Neural crest cell (in vitro differentiated cells): Measurements from ENCODE around the gene C16orf82. TPM values are rescaled to one million over a fixed set of nuclear protein-coding genes. Genes with fewer than 3 reads are reported as not detected.
A peak's percentile ranks its signal among the peaks of the same experiment; 100 is the strongest.

ENCODE experiments used
- DNase-seq: peaks from one replicate; pipeline ENCODE4 v3.0.0; 2021; ENCODE audit warnings: low read depth, mixed read lengths, low spot score
- H3K27ac Mint-ChIP-seq: one replicate; pipeline ENCODE4 v1.8.0; 2021; ENCODE audit warnings: mild to moderate bottlenecking, mixed read lengths; ENCODE audit not compliant: unreplicated experiment
- H3K27me3 Mint-ChIP-seq: 2 replicates; pipeline ENCODE4 v1.8.0; 2021; ENCODE audit warnings: low read depth, mild to moderate bottlenecking, mixed read lengths
- H3K36me3 Mint-ChIP-seq: 2 replicates; pipeline ENCODE4 v1.8.0; 2021; ENCODE audit warnings: low read depth, mild to moderate bottlenecking, mixed read lengths
- H3K4me1 Mint-ChIP-seq: 2 replicates; pipeline ENCODE4 v1.8.0; 2021; ENCODE audit warnings: mixed read lengths
- H3K4me3 Mint-ChIP-seq: one replicate; pipeline ENCODE4 v1.8.0; 2021; ENCODE audit warnings: mild to moderate bottlenecking, mixed read lengths
- H3K9me3 Mint-ChIP-seq: 2 replicates; pipeline ENCODE4 v1.8.0; 2021; ENCODE audit warnings: mixed read lengths
- total RNA-seq: library from RNA; stranded (reverse); gene quantifications from 2 replicates; pipeline ENCODE4 v1.2.1, GENCODE V29; 2021
- TF ChIP-seq, protein P1 (sequence below): fragments of 200-600 bp; sonication (generic); conservative IDR thresholded peaks from 2 replicates; pipeline ENCODE4 v1.5.0; 2021; ENCODE audit warnings: antibody characterized with exemption, mild to moderate bottlenecking

The C16orf82 gene
- total RNA-seq, 1 donor from 2014 or later, result 1.4 TPM

DNA sequence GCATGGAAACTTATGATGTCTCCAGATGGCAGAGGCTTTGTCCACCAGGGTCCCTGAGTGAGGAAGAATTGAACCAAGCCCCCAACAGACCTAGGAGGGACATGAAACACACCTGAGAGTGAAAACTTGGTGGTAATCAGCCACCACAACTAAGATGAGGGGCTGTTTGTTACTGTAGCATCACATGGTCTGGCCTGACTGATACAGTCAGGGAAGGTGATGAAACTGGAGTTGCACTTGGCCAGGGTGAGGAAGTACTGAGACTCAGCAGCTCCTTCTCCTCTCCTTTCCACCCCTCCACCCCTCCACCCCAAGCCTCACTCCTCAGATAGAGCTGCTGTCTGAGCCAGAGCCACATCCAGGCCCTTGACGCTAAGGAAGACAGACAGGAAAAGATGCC, 37.2 kb downstream of the C16orf82 start:
- Mint-ChIP-seq H3K4me3 (no peak overlapping the region), H3K9me3 (peaks cover 2% of the 10 kb centered on the region), H3K27me3 (no peaks in the 10 kb centered on the region), H3K36me3 (no peaks in the 10 kb centered on the region), H3K27ac (no peak overlapping the region), H3K4me1 (no peaks in the 10 kb centered on the region)
- DNase-seq, result no peak
- TF ChIP-seq, protein P1, sequence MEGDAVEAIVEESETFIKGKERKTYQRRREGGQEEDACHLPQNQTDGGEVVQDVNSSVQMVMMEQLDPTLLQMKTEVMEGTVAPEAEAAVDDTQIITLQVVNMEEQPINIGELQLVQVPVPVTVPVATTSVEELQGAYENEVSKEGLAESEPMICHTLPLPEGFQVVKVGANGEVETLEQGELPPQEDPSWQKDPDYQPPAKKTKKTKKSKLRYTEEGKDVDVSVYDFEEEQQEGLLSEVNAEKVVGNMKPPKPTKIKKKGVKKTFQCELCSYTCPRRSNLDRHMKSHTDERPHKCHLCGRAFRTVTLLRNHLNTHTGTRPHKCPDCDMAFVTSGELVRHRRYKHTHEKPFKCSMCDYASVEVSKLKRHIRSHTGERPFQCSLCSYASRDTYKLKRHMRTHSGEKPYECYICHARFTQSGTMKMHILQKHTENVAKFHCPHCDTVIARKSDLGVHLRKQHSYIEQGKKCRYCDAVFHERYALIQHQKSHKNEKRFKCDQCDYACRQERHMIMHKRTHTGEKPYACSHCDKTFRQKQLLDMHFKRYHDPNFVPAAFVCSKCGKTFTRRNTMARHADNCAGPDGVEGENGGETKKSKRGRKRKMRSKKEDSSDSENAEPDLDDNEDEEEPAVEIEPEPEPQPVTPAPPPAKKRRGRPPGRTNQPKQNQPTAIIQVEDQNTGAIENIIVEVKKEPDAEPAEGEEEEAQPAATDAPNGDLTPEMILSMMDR, result no peak

DNA sequence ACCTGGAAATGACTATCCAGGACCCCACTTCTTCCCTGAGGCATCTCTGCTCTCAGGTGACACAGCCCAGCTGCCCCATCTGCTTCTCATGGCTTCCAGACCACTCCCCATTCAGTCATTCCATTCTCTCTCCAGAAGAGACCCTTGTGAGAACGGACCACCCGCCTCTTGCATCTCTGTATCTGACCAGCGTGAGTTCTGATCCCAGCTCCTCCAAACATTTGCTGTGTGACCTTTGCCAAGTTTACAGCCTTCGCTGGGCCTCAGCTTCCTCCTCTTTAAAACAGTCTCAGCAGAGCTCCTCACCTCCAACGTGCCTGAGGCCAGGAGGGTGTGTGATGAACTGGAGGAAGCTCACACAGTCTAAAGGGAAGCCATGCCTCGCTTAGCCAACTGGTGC, 39.6 kb downstream of the C16orf82 start:
- no peaks in the 10 kb centered on the region for H3K36me3 Mint-ChIP-seq
- TF ChIP-seq, protein P1, result no peak
- H3K4me3 Mint-ChIP-seq, result no peak overlapping the region
- peaks cover 6% of the 10 kb centered on the region for H3K4me1 Mint-ChIP-seq
- no peak for DNase-seq
- no peaks in the 10 kb centered on the region for H3K27me3 Mint-ChIP-seq
- no peaks in the 10 kb centered on the region for H3K9me3 Mint-ChIP-seq
- H3K27ac Mint-ChIP-seq, result no peak overlapping the region

DNA sequence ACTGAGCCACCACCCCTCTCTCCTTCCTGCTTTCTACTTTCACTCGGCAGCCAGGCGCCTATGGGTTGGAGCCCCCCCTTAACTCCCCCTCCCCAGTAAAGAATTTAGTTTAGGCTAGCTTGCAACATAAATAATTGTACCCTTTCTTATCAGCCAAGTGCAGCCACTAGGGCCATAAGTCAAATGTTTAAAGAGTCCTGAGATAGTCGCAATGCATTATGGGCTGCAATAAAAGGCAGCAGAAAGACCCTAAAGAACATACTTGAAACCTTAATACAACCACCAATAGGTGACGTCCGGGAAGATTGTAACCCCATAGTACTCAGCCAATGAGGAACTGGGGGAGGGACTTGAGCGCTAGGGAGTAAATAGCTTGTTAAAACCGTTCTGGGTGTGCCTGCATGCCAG, 40.5 kb downstream of the C16orf82 start:
- no peak for DNase-seq
- Mint-ChIP-seq H3K36me3 (no peaks in the 10 kb centered on the region), H3K27me3 (no peaks in the 10 kb centered on the region), H3K9me3 (no peaks in the 10 kb centered on the region), H3K27ac (no peak overlapping the region), H3K4me1 (peaks cover 6% of the 10 kb centered on the region), H3K4me3 (no peak overlapping the region)
- TF ChIP-seq, protein P1, result no peak

DNA sequence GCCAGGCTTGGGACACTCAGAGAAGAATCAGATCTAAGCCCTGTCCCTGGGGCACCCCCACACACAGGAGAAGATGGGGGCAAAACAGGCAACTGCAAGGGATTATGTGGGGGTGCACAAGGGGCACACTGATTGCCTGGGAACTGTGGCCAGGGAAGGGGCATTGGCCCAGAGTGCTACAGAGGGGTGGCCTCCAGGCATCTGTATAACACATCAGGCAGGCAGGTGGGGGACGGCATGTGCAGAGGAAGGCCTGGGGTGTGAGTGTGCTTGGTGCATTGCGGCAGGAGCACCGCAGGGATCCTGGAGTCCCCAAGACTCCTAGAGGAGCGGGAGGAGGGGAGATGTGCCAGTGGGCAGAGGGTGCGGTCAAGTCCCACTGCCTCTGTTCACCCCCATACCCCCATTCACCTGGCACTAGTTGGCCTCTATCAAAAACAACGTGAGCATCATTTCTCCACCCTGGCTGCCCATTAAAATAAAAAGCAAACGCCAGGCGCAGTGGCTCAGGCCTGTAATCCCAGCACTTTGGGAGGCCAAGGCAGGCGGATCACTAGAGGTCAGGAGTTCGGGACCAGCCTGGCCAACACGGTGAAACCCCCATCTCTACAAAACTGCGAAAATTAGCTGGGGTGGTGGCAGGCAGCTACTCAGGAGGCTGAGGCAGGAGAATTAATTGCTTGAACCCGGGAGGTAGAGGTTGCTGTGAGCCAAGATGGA, 41.5 kb downstream of the C16orf82 start:
- Mint-ChIP-seq H3K27ac (no peak overlapping the region), H3K4me1 (peaks cover 6% of the 10 kb centered on the region), H3K27me3 (no peaks in the 10 kb centered on the region), H3K9me3 (no peaks in the 10 kb centered on the region), H3K4me3 (peak overlapping the region; percentile 34), H3K36me3 (no peaks in the 10 kb centered on the region)
- TF ChIP-seq, protein P1, result no peak
- no peak for DNase-seq

DNA sequence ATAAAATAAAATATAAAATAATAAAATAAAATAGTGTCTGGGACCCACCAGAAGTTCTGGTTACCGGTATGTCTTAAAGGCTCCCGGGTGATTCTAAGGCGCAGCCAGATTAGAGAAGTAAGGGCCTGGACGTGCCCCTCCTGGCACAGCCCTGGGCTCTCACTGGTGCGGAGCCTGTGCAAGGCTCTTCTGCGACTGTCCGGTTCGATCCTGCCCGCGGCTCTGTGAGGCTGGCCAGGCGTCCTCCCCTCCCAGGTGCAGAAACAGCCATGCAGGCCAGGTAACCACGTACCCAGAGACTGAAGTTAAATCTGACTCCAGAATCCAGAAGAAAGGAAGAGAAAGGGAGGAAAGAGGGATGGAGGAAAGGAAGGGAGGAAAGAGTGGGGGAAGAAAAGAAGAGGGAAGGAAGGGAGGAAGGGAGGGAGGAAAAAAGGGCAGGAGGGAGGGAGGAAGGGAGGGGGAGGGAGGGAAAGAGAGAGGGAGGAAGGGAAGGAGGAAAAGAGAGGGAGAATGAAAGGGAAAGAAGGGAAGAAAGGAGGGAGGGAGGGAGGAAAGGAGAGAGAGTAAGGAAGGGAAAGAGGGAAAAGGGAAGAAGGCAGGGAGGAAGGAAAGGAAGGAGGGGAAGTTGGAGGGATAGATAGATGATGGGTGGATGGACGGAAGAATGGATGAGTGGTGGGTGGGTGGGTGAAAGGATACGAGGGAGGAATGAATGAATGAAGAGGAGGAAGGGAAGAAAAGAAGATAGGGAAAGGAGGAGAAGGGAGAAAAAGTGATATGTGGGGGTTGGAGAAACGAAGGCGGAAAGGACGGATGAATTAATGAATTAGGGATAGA, 42.3 kb downstream of the C16orf82 start:
- TF ChIP-seq, protein P1, result no peak
- H3K9me3 Mint-ChIP-seq, result no peaks in the 10 kb centered on the region
- DNase-seq, result no peak
- no peaks in the 10 kb centered on the region for H3K27me3 Mint-ChIP-seq
- no peaks in the 10 kb centered on the region for H3K36me3 Mint-ChIP-seq
- peak overlapping the region; percentile 74 for H3K4me3 Mint-ChIP-seq
- peak overlapping the region; percentile 57 for H3K27ac Mint-ChIP-seq
- H3K4me1 Mint-ChIP-seq, result peaks cover 6% of the 10 kb centered on the region
